CD4-positive, alpha-beta memory T cell (primary cell): ENCODE measurements around the gene IQSEC3. TPM values are rescaled to one million over a fixed set of nuclear protein-coding genes. Genes with fewer than 3 reads are reported as not detected.
A peak's percentile ranks its signal among the peaks of the same experiment; 100 is the strongest.
"Not testable (repeated sequence)": the region's sequence is repeated elsewhere in the genome, so short reads cannot be mapped to it uniquely, and the experiment has no call there.

Source experiments
- CTCF ChIA-PET: fragments of 350-600 bp; sonication (Branson Sonifier 250); formaldehyde crosslinking; loops from one replicate; lab custom pipeline; 2021; ENCODE audit warnings: inconsistent platforms; ENCODE audit not compliant: partially characterized antibody; lab: Charles Lee
- POLR2A ChIA-PET: fragments of 350-600 bp; sonication (Branson Sonifier 250); formaldehyde crosslinking; loops from one replicate; lab custom pipeline; 2021; ENCODE audit not compliant: partially characterized antibody; lab: Charles Lee
- DNase-seq, 5 donors: peaks; one replicate each; pipeline versions ENCODE4 v3.0.0 to v3.0.0-alpha.2; 2020 to 2022; ENCODE audit warnings: mixed read lengths in 1 of 5
- H3K27ac ChIP-seq: one replicate; pipeline ENCODE4 v1.7.0; 2013; ENCODE audit warnings: low read depth, low read length
- H3K27me3 ChIP-seq: 2 replicates; pipeline ENCODE4 v1.7.0; 2013; ENCODE audit warnings: mild to moderate bottlenecking, low read length, moderate library complexity; ENCODE audit not compliant: insufficient read depth
- H3K36me3 ChIP-seq: 2 replicates; pipeline ENCODE4 v1.7.0; 2013; ENCODE audit warnings: mild to moderate bottlenecking, low read length, moderate library complexity; ENCODE audit not compliant: insufficient read depth
- H3K4me1 ChIP-seq: 2 replicates; pipeline ENCODE4 v1.7.0; 2013; ENCODE audit warnings: mild to moderate bottlenecking, low read length, moderate library complexity; ENCODE audit not compliant: insufficient read depth
- H3K4me3 ChIP-seq, 2 donors: one replicate each; pipeline ENCODE4 v1.7.0; 2013; ENCODE audit warnings: low read length in 2 of 2, mild to moderate bottlenecking in 1 of 2
- H3K9me3 ChIP-seq, 2 donors: one replicate each; pipeline ENCODE4 v1.7.0; 2013; ENCODE audit warnings: low read length in 2 of 2, control low read depth in 1 of 2; ENCODE audit not compliant: control insufficient read depth in 1 of 2
- H3K27ac Mint-ChIP-seq, 7 donors: one replicate each; pipeline ENCODE4 v1.8.0; 2020 to 2021; ENCODE audit warnings: mixed read lengths in 7 of 7, mild to moderate bottlenecking in 6 of 7, inconsistent platforms in 3 of 7, moderate library complexity in 3 of 7
- H3K27me3 Mint-ChIP-seq, 2 donors: one replicate each; pipeline ENCODE4 v1.8.0; 2020 to 2021; ENCODE audit warnings: mixed read lengths in 2 of 2
- H3K36me3 Mint-ChIP-seq, 2 donors: one replicate each; pipeline ENCODE4 v1.8.0; 2020 to 2021; ENCODE audit warnings: mixed read lengths in 2 of 2, inconsistent platforms in 1 of 2, mild to moderate bottlenecking in 1 of 2
- H3K4me1 Mint-ChIP-seq, 4 donors: one replicate each; pipeline ENCODE4 v1.8.0; 2020 to 2021; ENCODE audit warnings: mixed read lengths in 4 of 4, mild to moderate bottlenecking in 1 of 4
- H3K4me3 Mint-ChIP-seq, 8 donors: one replicate each; pipeline ENCODE4 v1.8.0; 2020 to 2021; ENCODE audit warnings: mixed read lengths in 8 of 8, mild to moderate bottlenecking in 7 of 8, moderate library complexity in 6 of 8, inconsistent platforms in 3 of 8
- H3K9me3 Mint-ChIP-seq, 8 donors: one replicate each; pipeline ENCODE4 v1.8.0; 2020 to 2021; ENCODE audit warnings: mixed read lengths in 8 of 8, mild to moderate bottlenecking in 5 of 8, inconsistent platforms in 3 of 8, moderate library complexity in 1 of 8
- intact Hi-C: fragments of 100-400 bp; cut with micrococcal nuclease; formaldehyde crosslinking; loops from one replicate; pipeline ENCODE4 v1.15.1; 2023
- polyA plus RNA-seq, 2 donors: library from polyadenylated mRNA; unstranded; fragments of 300-500 nt; fragmentation: Illumina TruSeq; gene quantifications; one replicate each; pipeline ENCODE4 v1.2.3, GENCODE V29; 2021
- total RNA-seq, 2 experiments: library from RNA; stranded (reverse); gene quantifications; one replicate each; pipeline ENCODE4 v1.2.3, GENCODE V29; 2021

The IQSEC3 gene
- total and polyA plus RNA-seq, 4 experiments from 2014 or later = 0.84 to 0.91 TPM; not detected in 2

DNA sequence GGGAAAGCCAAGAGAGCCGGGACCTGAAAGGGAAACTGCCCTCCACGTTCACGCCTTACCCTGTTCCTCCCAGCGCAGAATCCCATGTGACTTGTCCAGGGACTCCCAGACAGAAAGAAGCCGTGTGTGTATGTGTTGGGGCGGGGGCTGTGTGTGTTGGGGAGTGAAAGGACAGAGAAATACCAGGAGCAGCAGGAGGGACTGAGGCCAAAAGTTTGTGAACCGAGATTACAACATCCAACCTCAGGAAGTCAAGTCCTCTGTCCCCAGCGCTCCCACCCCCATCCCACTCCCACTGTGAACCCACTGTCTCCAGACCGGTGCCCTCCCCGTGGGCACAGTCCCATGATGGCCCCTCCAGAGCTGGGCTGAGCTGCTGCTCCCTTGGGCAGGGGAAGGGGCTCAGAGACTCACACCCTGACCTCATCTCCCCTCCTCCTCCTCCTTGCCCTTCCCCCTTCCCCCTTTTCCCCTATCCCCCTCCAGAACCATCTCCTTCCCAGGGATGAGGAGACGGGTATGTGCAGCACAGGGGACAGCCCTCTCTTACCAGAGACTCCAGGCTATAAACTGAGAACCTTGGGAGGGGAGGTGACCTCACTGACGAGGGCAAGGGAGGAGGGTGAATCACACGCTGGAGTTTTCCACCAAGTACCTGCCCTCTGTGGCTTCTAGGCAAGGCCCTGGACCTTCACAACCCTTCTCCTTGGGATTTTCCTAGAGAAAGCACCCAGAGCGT is 147.6 kb downstream of the IQSEC3 start, which contains the start of gene SLC6A12:
TSS of gene SLC6A12 (minus strand) at position 155 of the 739 bp plus-strand sequence. CDS start 4,171 bp downstream, outside the sequence.
- Mint-ChIP-seq H3K27ac (no peak within 1 kb of the TSS), H3K36me3 (no peaks in the 10 kb centered on the region), H3K9me3 (peaks cover 0 to 1% (median 0%) of the 10 kb centered on the region in 8 donors), H3K4me1 (no peaks in the 10 kb centered on the region), H3K4me3 (no peak within 1 kb of the TSS), H3K27me3 (peaks cover 36 to 47% of the 10 kb centered on the region in 2 donors)
- no peak within 1 kb of the TSS for H3K4me3 ChIP-seq
- POLR2A ChIA-PET = no interaction called here
- no peaks in the 10 kb centered on the region for H3K27me3 ChIP-seq
- intact Hi-C loops = no loop called here
- no peak for DNase-seq
- no peaks in the 10 kb centered on the region for H3K9me3 ChIP-seq
- H3K36me3 ChIP-seq = no peaks in the 10 kb centered on the region
- H3K27ac ChIP-seq = no peak within 1 kb of the TSS
- CTCF ChIA-PET = no interaction called here
- H3K4me1 ChIP-seq = no peaks in the 10 kb centered on the region

DNA sequence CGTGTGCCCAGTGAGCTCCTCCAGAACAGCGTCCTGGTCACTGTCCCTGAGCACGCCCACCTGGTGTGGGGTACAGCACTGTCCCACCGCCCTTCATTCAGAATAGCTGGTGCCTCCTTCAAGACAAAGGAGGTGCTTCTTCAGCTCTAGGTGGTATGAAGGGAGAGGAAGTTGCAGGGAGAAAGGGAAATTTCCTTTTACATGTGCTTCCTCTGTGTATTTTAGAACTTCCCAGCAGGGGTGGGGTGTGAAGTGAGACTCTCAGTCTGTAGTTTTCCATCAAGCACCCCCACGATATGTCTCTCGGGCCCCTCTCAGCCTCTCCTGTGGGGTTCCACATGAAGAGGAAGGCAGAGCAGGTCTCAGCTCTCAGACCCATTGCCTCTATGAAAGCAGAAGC is 148.5 kb downstream of the IQSEC3 start:
- Histone ChIP-seq H3K9me3 (no peaks in the 10 kb centered on the region), H3K4me1 (no peaks in the 10 kb centered on the region), H3K27me3 (no peaks in the 10 kb centered on the region), H3K4me3 (no peak overlapping the region), H3K27ac (no peak overlapping the region), H3K36me3 (no peaks in the 10 kb centered on the region)
- Mint-ChIP-seq H3K27me3 (peaks cover 34 to 43% of the 10 kb centered on the region in 2 donors), H3K4me1 (no peaks in the 10 kb centered on the region), H3K27ac (no peak overlapping the region), H3K36me3 (no peaks in the 10 kb centered on the region), H3K4me3 (no peak overlapping the region), H3K9me3 (peaks cover 0 to 1% (median 0%) of the 10 kb centered on the region in 8 donors)
- intact Hi-C loops = no loop called here
- DNase-seq = no peak
- CTCF ChIA-PET = no interaction called here
- POLR2A ChIA-PET = no interaction called here

DNA sequence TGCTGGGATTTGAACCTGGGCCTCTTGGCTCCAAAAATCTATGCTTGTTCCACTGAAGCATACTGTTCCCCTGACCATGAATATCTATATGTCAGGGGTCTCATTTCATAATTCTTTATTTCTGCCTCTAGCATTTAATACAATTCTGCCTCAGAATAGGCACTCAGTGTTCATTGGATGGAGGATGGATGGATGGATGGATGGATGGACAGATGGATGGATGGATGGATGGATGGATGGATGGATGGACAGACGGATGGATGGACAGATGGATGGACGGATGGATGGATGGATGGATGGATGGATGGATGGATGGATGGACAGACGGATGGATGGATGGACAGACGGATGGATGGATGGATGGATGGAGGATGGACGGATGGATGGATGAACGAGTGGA is 150.5 kb downstream of the IQSEC3 start:
- H3K4me3 Mint-ChIP-seq, H3K4me1 ChIP-seq, H3K36me3 Mint-ChIP-seq, H3K4me1 Mint-ChIP-seq, H3K27ac ChIP-seq, CTCF ChIA-PET, DNase-seq, POLR2A ChIA-PET, intact Hi-C loops, H3K36me3 ChIP-seq, H3K9me3 Mint-ChIP-seq, H3K27ac Mint-ChIP-seq, H3K4me3 ChIP-seq, H3K27me3 ChIP-seq, H3K9me3 ChIP-seq: not testable (repeated sequence)
- H3K27me3 Mint-ChIP-seq = peaks cover 21 to 24% of the 10 kb centered on the region in 2 donors

DNA sequence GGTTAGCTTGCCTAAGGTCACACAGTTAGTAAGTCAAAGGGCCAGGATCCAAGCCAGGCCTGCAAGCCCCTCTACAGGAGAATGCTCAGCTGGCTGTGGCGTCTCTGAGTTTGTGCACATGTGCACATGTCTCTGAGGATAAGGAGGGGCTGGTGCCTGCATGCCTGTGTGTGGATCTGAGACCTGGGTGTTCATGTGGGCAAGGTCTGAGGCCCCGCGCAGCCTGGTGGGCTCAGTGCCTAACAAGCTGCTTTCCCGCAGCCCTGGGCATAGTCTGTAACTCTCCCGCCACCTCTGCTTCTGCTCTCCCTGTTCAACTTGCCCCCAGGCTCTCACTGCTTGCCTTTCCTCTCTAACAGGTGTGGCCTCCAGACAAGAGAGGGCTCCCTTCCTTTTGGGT is 151.7 kb downstream of the IQSEC3 start:
- no peak overlapping the region for H3K27ac ChIP-seq
- Mint-ChIP-seq H3K36me3 (no peaks in the 10 kb centered on the region), H3K27me3 (peaks cover 15 to 22% of the 10 kb centered on the region in 2 donors), H3K9me3 (no peaks in the 10 kb centered on the region), H3K4me1 (peaks cover 0 to 1% (median 0%) of the 10 kb centered on the region in 4 donors), H3K27ac (no peak overlapping the region), H3K4me3 (no peak overlapping the region)
- H3K9me3 ChIP-seq = no peaks in the 10 kb centered on the region
- H3K4me1 ChIP-seq = no peaks in the 10 kb centered on the region
- no peak overlapping the region for H3K4me3 ChIP-seq
- no peaks in the 10 kb centered on the region for H3K36me3 ChIP-seq
- ChIA-PET CTCF (no interaction called here), POLR2A (no interaction called here)
- H3K27me3 ChIP-seq = no peaks in the 10 kb centered on the region
- DNase-seq = no peak
- intact Hi-C loops = no loop called here

DNA sequence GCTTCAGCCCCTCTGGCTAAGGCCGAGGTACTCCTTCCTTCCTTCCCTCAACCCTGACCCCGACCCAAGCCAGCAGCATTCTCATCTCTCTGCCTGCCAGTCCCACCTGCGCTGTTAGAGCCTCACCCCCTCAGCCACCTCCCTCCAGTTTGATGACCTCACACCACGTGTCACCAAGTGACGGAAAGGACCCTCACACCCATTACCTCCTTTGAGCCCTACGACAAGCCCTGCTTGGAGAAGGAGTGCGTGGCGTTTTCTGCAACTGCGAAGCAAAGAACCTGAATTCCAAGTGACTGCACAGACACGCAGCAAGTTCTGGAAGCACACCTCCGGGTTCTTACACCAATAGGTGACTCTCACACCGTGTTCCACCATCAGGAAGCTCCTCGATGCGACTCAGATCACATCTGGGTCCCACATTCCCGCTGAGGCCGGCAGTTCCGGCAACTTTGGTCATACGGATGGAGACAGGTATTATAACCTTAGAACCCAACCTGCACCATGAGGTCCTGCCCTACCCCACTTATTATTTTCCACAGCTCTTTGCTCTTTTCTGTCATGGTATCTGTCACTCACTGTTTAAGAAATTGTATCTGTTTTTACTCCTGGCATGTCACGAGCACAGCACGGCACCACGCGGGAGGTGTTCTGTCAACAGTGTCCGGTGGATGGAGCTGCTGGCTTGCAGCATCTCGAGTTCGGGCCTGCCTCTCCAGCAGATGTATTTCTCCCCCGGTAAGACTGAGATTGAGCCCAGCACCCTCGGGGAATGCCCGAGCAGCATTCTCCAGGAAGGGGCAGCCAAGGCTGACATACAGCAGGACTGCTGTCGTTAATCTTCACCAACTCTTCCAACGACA is 152.4 kb downstream of the IQSEC3 start:
- ChIA-PET CTCF (no interaction called here), POLR2A (no interaction called here)
- peaks cover 9 to 14% of the 10 kb centered on the region in 2 donors for H3K27me3 Mint-ChIP-seq
- H3K4me3 Mint-ChIP-seq = no peak overlapping the region
- no peaks in the 10 kb centered on the region for H3K36me3 ChIP-seq
- H3K9me3 Mint-ChIP-seq = no peaks in the 10 kb centered on the region
- intact Hi-C loops = no loop called here
- H3K4me1 Mint-ChIP-seq = peaks cover 0 to 1% (median 0%) of the 10 kb centered on the region in 4 donors
- no peaks in the 10 kb centered on the region for H3K36me3 Mint-ChIP-seq
- H3K27me3 ChIP-seq = no peaks in the 10 kb centered on the region
- no peak overlapping the region for H3K27ac Mint-ChIP-seq
- no peaks in the 10 kb centered on the region for H3K4me1 ChIP-seq
- no peak for DNase-seq
- no peaks in the 10 kb centered on the region for H3K9me3 ChIP-seq
- no peak overlapping the region for H3K4me3 ChIP-seq
- no peak overlapping the region for H3K27ac ChIP-seq

DNA sequence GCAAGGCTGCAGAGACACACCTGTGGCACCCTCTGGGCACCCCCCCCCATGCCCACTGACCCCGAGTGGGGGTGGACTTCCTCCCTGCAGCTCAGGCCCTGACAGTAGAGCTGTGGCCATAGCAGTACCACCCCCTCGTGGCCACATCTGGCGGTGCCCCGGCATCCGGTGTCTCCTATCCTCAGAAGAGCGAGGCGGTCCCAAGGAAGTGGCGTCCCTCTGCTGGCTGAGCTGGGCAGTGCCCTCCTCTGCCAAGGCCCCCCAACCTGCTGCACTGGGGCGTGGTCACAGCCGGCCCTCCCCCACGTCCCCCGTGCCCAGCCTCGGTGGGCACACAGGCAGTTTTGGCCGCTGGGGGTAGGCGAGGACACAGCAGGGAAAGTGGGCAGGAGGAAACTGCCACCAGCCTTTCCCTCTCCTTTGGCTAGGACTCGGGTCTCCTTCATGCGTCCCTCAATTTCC is 153.4 kb downstream of the IQSEC3 start:
- H3K36me3 Mint-ChIP-seq = no peaks in the 10 kb centered on the region
- ChIA-PET POLR2A (no interaction called here), CTCF (interaction anchor here (0.9 kb wide), 1 partner anchor 13 kb away, joined by 3 read pairs; no protein-coding TSS in a partner anchor)
- H3K4me1 Mint-ChIP-seq = peaks cover 0 to 1% (median 0%) of the 10 kb centered on the region in 4 donors
- no peaks in the 10 kb centered on the region for H3K9me3 ChIP-seq
- H3K4me3 Mint-ChIP-seq = no peak overlapping the region
- peaks cover 6 to 10% of the 10 kb centered on the region in 2 donors for H3K27me3 Mint-ChIP-seq
- H3K27me3 ChIP-seq = no peaks in the 10 kb centered on the region
- no peaks in the 10 kb centered on the region for H3K36me3 ChIP-seq
- H3K4me1 ChIP-seq = no peaks in the 10 kb centered on the region
- intact Hi-C loops = no loop called here
- DNase-seq = peak in 3 of 5 donors; percentile 4 to 15 (median 6)
- H3K9me3 Mint-ChIP-seq = no peaks in the 10 kb centered on the region
- no peak overlapping the region for H3K4me3 ChIP-seq
- H3K27ac Mint-ChIP-seq = no peak overlapping the region
- no peak overlapping the region for H3K27ac ChIP-seq

DNA sequence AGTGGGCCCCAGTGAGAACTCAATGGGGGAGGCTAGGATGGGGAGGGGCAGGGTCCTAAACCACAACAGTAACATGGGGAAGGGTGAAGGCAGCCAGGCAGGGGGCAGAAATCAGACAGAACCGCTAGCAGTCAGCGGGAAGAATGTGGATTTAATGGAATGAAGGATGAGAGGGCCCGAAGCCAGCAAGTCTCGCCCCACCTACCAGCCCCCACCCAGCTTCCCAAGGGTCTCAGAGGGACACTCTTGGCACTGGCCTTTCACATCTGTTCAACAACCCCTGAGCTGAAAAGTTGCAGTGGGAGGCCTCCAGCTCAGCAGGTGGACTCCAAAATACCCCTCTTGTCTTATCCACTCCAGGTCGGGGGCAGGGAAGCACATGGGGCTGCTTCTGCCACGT is 153.9 kb downstream of the IQSEC3 start:
- Histone ChIP-seq H3K36me3 (no peaks in the 10 kb centered on the region), H3K27ac (no peak overlapping the region), H3K4me3 (no peak overlapping the region), H3K9me3 (no peaks in the 10 kb centered on the region), H3K27me3 (no peaks in the 10 kb centered on the region), H3K4me1 (no peaks in the 10 kb centered on the region)
- peaks cover 6 to 8% of the 10 kb centered on the region in 2 donors for H3K27me3 Mint-ChIP-seq
- no peak for DNase-seq
- POLR2A ChIA-PET = no interaction called here
- H3K36me3 Mint-ChIP-seq = no peaks in the 10 kb centered on the region
- no peak overlapping the region for H3K4me3 Mint-ChIP-seq
- CTCF ChIA-PET = interaction anchor here (0.9 kb wide), 1 partner anchor 12 kb away, joined by 3 read pairs; no protein-coding TSS in a partner anchor
- intact Hi-C loops = no loop called here
- H3K4me1 Mint-ChIP-seq = peaks cover 0 to 1% (median 0%) of the 10 kb centered on the region in 4 donors
- no peak overlapping the region for H3K27ac Mint-ChIP-seq
- H3K9me3 Mint-ChIP-seq = no peaks in the 10 kb centered on the region
